ENCODE measurements around the gene PLAAT3. TPM values are rescaled to one million over a fixed set of nuclear protein-coding genes. Genes with fewer than 3 reads are reported as not detected.

The PLAAT3 gene
- total and polyA plus RNA-seq, 2 of the 8 experiments (the other 6 are each of a cell fraction or from before 2014, with no cell fraction given), result 109 to 190 TPM

GRCh38 chr11:63557570-63557969 lies 56.7 kb downstream of the PLAAT3 start (continued):
- TF ChIP-seq, protein P1, sequence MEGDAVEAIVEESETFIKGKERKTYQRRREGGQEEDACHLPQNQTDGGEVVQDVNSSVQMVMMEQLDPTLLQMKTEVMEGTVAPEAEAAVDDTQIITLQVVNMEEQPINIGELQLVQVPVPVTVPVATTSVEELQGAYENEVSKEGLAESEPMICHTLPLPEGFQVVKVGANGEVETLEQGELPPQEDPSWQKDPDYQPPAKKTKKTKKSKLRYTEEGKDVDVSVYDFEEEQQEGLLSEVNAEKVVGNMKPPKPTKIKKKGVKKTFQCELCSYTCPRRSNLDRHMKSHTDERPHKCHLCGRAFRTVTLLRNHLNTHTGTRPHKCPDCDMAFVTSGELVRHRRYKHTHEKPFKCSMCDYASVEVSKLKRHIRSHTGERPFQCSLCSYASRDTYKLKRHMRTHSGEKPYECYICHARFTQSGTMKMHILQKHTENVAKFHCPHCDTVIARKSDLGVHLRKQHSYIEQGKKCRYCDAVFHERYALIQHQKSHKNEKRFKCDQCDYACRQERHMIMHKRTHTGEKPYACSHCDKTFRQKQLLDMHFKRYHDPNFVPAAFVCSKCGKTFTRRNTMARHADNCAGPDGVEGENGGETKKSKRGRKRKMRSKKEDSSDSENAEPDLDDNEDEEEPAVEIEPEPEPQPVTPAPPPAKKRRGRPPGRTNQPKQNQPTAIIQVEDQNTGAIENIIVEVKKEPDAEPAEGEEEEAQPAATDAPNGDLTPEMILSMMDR (IDR thresholded peaks at IDR 0.05; ENCODE audit: control extremely low read depth in 1 of 3, insufficient read depth in 1 of 3, low read depth in 1 of 3, low read length in 3 of 3), result no peak
- TF ChIP-seq SP2 (IDR thresholded peaks at IDR 0.05; ENCODE audit: low read length), result no peak
- no peak for TF ChIP-seq GTF2F1 (IDR thresholded peaks at IDR 0.05; ENCODE audit: borderline replicate concordance, low read depth, low read length)
- TF ChIP-seq CTBP2 (IDR thresholded peaks at IDR 0.05; ENCODE audit: borderline replicate concordance, insufficient read depth, insufficient read length, low read length), result no peak
- TF ChIP-seq BRCA1 (IDR thresholded peaks at IDR 0.05; ENCODE audit: low read depth, low read length), result no peak
- no peak for TF ChIP-seq HDAC6 (IDR thresholded peaks at IDR 0.05; ENCODE audit: low read depth, low read length)
- TF ChIP-seq RXRA (IDR thresholded peaks at IDR 0.05; ENCODE audit: insufficient read depth, low read depth, low read length), result no peak
- no peak for TF ChIP-seq CHD7 (IDR thresholded peaks at IDR 0.05; ENCODE audit: insufficient replicate concordance, low read length)
- no peak for TF ChIP-seq TAF7 (optimal IDR thresholded peaks at IDR 0.05; ENCODE audit: borderline replicate concordance, low read depth, low read length)
